SU-DHL-6 (cell line): ENCODE data around the gene ASCC3.

Source experiments
- H2AFZ ChIP-seq: fragments of 200-600 bp; sonication (generic); 2 replicates; pipeline ENCODE4 v1.6.1; 2014; ENCODE audit warnings: low read depth, mild to moderate bottlenecking, moderate library complexity, mixed read lengths, antibody characterized with exemption, low read length; ENCODE audit not compliant: severe bottlenecking
- H3F3A ChIP-seq: fragments of 200-600 bp; shearing (Covaris generic); 2 replicates; pipeline ENCODE4 v1.6.0; 2016; ENCODE audit warnings: antibody characterized with exemption, mild to moderate bottlenecking; ENCODE audit not compliant: insufficient read depth
- H3K27ac ChIP-seq: fragments of 200-600 bp; sonication (generic); 2 replicates; pipeline ENCODE4 v1.5.1; 2016; ENCODE audit warnings: low read depth, mild to moderate bottlenecking, low read length, moderate library complexity, mixed read lengths
- H3K27me3 ChIP-seq: fragments of 200-600 bp; sonication (generic), shearing (Covaris generic); 2 replicates; pipeline ENCODE4 v1.6.0; 2014; ENCODE audit warnings: mild to moderate bottlenecking, low read length
- H3K36me3 ChIP-seq: fragments of 200-600 bp; sonication (generic); 2 replicates; pipeline ENCODE4 v1.6.1; 2014; ENCODE audit warnings: mild to moderate bottlenecking, low read length, mixed read lengths
- H3K4me2 ChIP-seq: fragments of 300-600, 200-600 bp; shearing (Covaris generic), sonication (generic); 2 replicates; pipeline ENCODE4 v1.6.0; 2014; ENCODE audit warnings: low read length, low read depth, mild to moderate bottlenecking; ENCODE audit not compliant: poor library complexity, severe bottlenecking
- H3K4me3 ChIP-seq: fragments of 200-600 bp; sonication (generic); 2 replicates; pipeline ENCODE4 v1.5.1; 2014; ENCODE audit warnings: antibody characterized with exemption, low read length, mild to moderate bottlenecking, mixed read lengths; ENCODE audit not compliant: insufficient read depth, poor library complexity, severe bottlenecking
- H3K79me2 ChIP-seq: fragments of 200-600 bp; sonication (generic); 2 replicates; pipeline ENCODE4 v1.6.1; 2014; ENCODE audit warnings: mild to moderate bottlenecking, low read length, moderate library complexity; ENCODE audit not compliant: insufficient read depth
- H3K9ac ChIP-seq: fragments of 200-600 bp; sonication (generic); 2 replicates; pipeline ENCODE4 v1.7.0; 2014; ENCODE audit warnings: mild to moderate bottlenecking, low read length
- H3K9me2 ChIP-seq: fragments of 200-600 bp; sonication (generic); replicated peaks from 2 replicates; pipeline ENCODE4 v1.6.1; 2014; ENCODE audit warnings: low read length; ENCODE audit not compliant: insufficient read depth
- H3K9me3 ChIP-seq: fragments of 200-600 bp; sonication (generic); 2 replicates; pipeline ENCODE4 v1.6.1; 2014; ENCODE audit warnings: low read length, mixed read lengths; ENCODE audit not compliant: insufficient read depth
- H4K20me1 ChIP-seq: fragments of 200-600 bp; sonication (generic); 2 replicates; pipeline ENCODE4 v1.6.1; 2014; ENCODE audit warnings: low read depth, mild to moderate bottlenecking, antibody characterized with exemption, low read length, moderate library complexity, mixed read lengths
- CTCF ChIP-seq: fragments of 200-600 bp; sonication (generic); IDR thresholded peaks from one replicate; pipeline ENCODE4 v1.5.1; 2017; ENCODE audit warnings: antibody characterized with exemption, mild to moderate bottlenecking, low read length, moderate library complexity; ENCODE audit not compliant: insufficient read depth, poor library complexity, severe bottlenecking
- EZH2phosphoT487 ChIP-seq: fragments of 200-600 bp; sonication (generic), shearing (Covaris generic); conservative IDR thresholded peaks from 2 replicates; pipeline ENCODE4 v1.6.1; 2018; ENCODE audit warnings: mild to moderate bottlenecking, antibody characterized with exemption, low read length, moderate library complexity, mixed read lengths

The ASCC3 gene

GRCh38 chr6:100595456-100595855 is 285.7 kb downstream of the ASCC3 start:
- Histone ChIP-seq H3K4me2 (no peak overlapping the region), H3K9me3 (no peaks in the 10 kb centered on the region), H3K79me2 (no peaks in the 10 kb centered on the region), H3K36me3 (peaks cover 10% of the 10 kb centered on the region; the same call in 1 of the 2 replicates), H3K9me2 (no peaks in the 10 kb centered on the region), H3K27me3 (no peaks in the 10 kb centered on the region), H3K4me3 (no peak overlapping the region), H2AFZ (no peak overlapping the region), H3K9ac (no peak overlapping the region), H4K20me1 (no peaks in the 10 kb centered on the region), H3F3A (peaks cover 5% of the 10 kb centered on the region; the same call in 1 of the 2 replicates), H3K27ac (no peak overlapping the region)
- no peak for TF ChIP-seq CTCF
- no peak for TF ChIP-seq EZH2phosphoT487

- H3K9ac ChIP-seq, result no peak overlapping the region
- no peaks in the 10 kb centered on the region for H3K9me2 ChIP-seq
- H3K36me3 ChIP-seq, result peaks cover 18% of the 10 kb centered on the region
- no peak overlapping the region for H2AFZ ChIP-seq
- no peak overlapping the region for H3K4me3 ChIP-seq
- H3K4me2 ChIP-seq, result no peak overlapping the region
- H3F3A ChIP-seq, result peaks cover 5% of the 10 kb centered on the region; the same call in 1 of the 2 replicates
- TF ChIP-seq EZH2phosphoT487, result no peak
- TF ChIP-seq CTCF, result no peak
- H3K27me3 ChIP-seq, result no peaks in the 10 kb centered on the region
- no peaks in the 10 kb centered on the region for H4K20me1 ChIP-seq
- no peaks in the 10 kb centered on the region for H3K9me3 ChIP-seq
- H3K79me2 ChIP-seq, result no peaks in the 10 kb centered on the region
- no peak overlapping the region for H3K27ac ChIP-seq
These were observed 287.6 kb downstream of the ASCC3 start for GRCh38 chr6:100593522-100593921.

GRCh38 chr6:100592929-100593328 is 288.2 kb downstream of the ASCC3 start:
- H3K27ac ChIP-seq, result no peak overlapping the region

GRCh38 chr6:100577425-100577824 is 303.7 kb downstream of the ASCC3 start:
- Histone ChIP-seq H3K9me3 (no peaks in the 10 kb centered on the region), H4K20me1 (no peaks in the 10 kb centered on the region), H3K36me3 (0 out of 2 replicates have a peak, but pooled peaks cover 7% of the 10 kb centered on the region), H3K27ac (no peak overlapping the region), H3K79me2 (no peaks in the 10 kb centered on the region), H3K9ac (no peak overlapping the region), H3K9me2 (no peaks in the 10 kb centered on the region), H2AFZ (no peak overlapping the region), H3K27me3 (no peaks in the 10 kb centered on the region), H3K4me2 (no peak overlapping the region), H3K4me3 (no peak overlapping the region), H3F3A (no peaks in the 10 kb centered on the region)
- TF ChIP-seq EZH2phosphoT487 (no peak), CTCF (no peak)

More at GRCh38 chr6:100592929-100593328, 288.2 kb downstream of the ASCC3 start:
- Histone ChIP-seq H3K27me3 (no peaks in the 10 kb centered on the region), H3K9ac (no peak overlapping the region), H3K79me2 (no peaks in the 10 kb centered on the region), H4K20me1 (no peaks in the 10 kb centered on the region), H3F3A (peaks cover 5% of the 10 kb centered on the region; the same call in 1 of the 2 replicates), H3K4me3 (no peak overlapping the region), H3K9me2 (no peaks in the 10 kb centered on the region), H3K36me3 (peaks cover 23% of the 10 kb centered on the region), H3K9me3 (no peaks in the 10 kb centered on the region), H2AFZ (no peak overlapping the region), H3K4me2 (no peak overlapping the region)
- no peak for TF ChIP-seq EZH2phosphoT487
